ENCODE data around the gene GPR3.

The GPR3 gene

DNA sequence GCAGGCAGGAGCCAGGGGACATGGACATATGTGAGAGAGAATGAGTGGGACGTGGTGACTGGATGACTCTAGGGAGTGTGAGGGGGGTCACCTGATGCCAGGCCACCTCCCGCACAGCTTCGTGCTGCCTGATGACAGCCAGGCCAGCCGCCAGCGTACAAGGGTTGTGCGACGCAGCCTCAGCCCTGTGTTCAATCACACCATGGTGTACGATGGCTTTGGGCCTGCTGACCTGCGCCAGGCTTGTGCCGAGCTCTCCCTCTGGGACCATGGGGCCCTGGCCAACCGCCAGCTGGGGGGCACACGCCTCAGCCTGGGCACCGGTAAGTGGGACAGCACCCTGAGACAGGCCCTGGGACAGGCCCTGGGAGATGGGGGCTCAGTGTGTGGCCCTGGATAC is 39.3 kb upstream of the GPR3 start:
- no peak for DNase-seq (ENCODE audit: low read depth in 1 of 2, low spot score in 1 of 2)
- H3K4me3 ChIP-seq (replicated peaks; ENCODE audit: insufficient read depth, low read length), result no peak overlapping the region

DNA sequence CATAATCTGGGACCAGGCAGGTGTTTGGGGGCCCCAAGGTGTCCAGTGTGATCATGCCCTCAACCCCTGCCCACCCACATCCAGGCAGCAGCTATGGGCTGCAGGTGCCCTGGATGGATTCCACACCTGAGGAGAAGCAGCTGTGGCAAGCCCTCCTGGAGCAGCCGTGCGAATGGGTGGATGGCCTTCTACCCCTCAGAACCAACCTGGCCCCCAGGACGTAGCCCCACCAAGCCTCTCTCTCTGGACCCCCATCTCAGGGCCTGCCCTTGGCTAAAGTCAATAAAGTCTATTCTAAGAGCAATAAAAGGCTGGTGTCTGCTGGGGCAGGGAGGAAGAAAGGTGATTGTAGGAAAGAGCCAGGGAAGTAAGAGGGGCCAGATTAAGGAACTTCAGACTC is 38.8 kb upstream of the GPR3 start:
- H3K27ac ChIP-seq (replicated peaks), result no peak overlapping the region
- DNase-seq (ENCODE audit: low read depth in 1 of 2, low spot score in 1 of 2), result no peak
- TF ChIP-seq, protein P1, sequence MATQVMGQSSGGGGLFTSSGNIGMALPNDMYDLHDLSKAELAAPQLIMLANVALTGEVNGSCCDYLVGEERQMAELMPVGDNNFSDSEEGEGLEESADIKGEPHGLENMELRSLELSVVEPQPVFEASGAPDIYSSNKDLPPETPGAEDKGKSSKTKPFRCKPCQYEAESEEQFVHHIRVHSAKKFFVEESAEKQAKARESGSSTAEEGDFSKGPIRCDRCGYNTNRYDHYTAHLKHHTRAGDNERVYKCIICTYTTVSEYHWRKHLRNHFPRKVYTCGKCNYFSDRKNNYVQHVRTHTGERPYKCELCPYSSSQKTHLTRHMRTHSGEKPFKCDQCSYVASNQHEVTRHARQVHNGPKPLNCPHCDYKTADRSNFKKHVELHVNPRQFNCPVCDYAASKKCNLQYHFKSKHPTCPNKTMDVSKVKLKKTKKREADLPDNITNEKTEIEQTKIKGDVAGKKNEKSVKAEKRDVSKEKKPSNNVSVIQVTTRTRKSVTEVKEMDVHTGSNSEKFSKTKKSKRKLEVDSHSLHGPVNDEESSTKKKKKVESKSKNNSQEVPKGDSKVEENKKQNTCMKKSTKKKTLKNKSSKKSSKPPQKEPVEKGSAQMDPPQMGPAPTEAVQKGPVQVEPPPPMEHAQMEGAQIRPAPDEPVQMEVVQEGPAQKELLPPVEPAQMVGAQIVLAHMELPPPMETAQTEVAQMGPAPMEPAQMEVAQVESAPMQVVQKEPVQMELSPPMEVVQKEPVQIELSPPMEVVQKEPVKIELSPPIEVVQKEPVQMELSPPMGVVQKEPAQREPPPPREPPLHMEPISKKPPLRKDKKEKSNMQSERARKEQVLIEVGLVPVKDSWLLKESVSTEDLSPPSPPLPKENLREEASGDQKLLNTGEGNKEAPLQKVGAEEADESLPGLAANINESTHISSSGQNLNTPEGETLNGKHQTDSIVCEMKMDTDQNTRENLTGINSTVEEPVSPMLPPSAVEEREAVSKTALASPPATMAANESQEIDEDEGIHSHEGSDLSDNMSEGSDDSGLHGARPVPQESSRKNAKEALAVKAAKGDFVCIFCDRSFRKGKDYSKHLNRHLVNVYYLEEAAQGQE (IDR thresholded peaks at IDR 0.05; ENCODE audit: insufficient replicate concordance, low read depth), result no peak
- no peak for TF ChIP-seq GABPA (IDR thresholded peaks at IDR 0.05; ENCODE audit: low read depth)
- TF ChIP-seq, protein P2, sequence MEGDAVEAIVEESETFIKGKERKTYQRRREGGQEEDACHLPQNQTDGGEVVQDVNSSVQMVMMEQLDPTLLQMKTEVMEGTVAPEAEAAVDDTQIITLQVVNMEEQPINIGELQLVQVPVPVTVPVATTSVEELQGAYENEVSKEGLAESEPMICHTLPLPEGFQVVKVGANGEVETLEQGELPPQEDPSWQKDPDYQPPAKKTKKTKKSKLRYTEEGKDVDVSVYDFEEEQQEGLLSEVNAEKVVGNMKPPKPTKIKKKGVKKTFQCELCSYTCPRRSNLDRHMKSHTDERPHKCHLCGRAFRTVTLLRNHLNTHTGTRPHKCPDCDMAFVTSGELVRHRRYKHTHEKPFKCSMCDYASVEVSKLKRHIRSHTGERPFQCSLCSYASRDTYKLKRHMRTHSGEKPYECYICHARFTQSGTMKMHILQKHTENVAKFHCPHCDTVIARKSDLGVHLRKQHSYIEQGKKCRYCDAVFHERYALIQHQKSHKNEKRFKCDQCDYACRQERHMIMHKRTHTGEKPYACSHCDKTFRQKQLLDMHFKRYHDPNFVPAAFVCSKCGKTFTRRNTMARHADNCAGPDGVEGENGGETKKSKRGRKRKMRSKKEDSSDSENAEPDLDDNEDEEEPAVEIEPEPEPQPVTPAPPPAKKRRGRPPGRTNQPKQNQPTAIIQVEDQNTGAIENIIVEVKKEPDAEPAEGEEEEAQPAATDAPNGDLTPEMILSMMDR (IDR thresholded peaks at IDR 0.05; ENCODE audit: insufficient read depth, low read length), result no peak
- no peak for TF ChIP-seq SPI1 (IDR thresholded peaks at IDR 0.05; ENCODE audit: borderline replicate concordance, low read depth)
- TF ChIP-seq POLR2AphosphoS5 (IDR thresholded peaks at IDR 0.05; ENCODE audit: low read depth), result no peak; the same call in 1 of the 2 replicates
- no peaks in the 10 kb centered on the region for H3K27me3 ChIP-seq (ENCODE audit: insufficient read depth, poor library complexity, severe bottlenecking)
- H3K4me3 ChIP-seq (replicated peaks; ENCODE audit: insufficient read depth, low read length), result no peak overlapping the region

More for the DNA sequence above, 39.3 kb upstream of the GPR3 start:
- no peaks in the 10 kb centered on the region for H3K27me3 ChIP-seq (ENCODE audit: insufficient read depth, poor library complexity, severe bottlenecking)
- no peak overlapping the region for H3K27ac ChIP-seq (replicated peaks)
- TF ChIP-seq POLR2AphosphoS5 (IDR thresholded peaks at IDR 0.05; ENCODE audit: low read depth), result 0 out of 2 replicates have a peak, but pooled peaks have one; percentile 25
- no peak for TF ChIP-seq SPI1 (IDR thresholded peaks at IDR 0.05; ENCODE audit: borderline replicate concordance, low read depth)

DNA sequence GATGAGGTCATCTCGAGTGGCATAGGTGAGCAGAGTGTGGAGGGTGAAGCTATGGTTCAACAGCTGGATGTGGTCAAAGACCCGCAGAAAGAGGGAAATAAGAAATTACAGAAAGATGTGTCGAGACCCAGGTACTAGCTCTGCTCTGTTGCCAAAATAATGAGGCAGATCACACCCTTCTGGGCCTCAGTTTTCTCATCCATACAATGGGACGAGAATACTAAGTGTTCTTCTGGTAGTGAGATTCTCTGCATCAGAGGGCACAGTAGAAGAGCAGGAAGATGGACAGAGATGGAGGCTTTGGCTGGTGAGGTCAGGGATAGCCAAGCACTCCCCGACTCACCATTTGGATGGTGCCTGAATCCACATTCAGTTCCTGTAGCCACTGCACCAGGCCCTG is 36.7 kb upstream of the GPR3 start:
- H3K27me3 ChIP-seq (ENCODE audit: insufficient read depth, poor library complexity, severe bottlenecking), result peaks cover 6% of the 10 kb centered on the region
- no peak overlapping the region for H3K27ac ChIP-seq (replicated peaks)
- no peak overlapping the region for H3K4me3 ChIP-seq (replicated peaks; ENCODE audit: insufficient read depth, low read length)
- DNase-seq (ENCODE audit: low read depth in 1 of 2, low spot score in 1 of 2), result no peak
- TF ChIP-seq POLR2AphosphoS5 (IDR thresholded peaks at IDR 0.05; ENCODE audit: low read depth), result 0 out of 2 replicates have a peak, but pooled peaks have one; percentile 11
- TF ChIP-seq GABPA (IDR thresholded peaks at IDR 0.05; ENCODE audit: low read depth), result no peak
- TF ChIP-seq, protein P2 (IDR thresholded peaks at IDR 0.05; ENCODE audit: insufficient read depth, low read length), result no peak

DNA sequence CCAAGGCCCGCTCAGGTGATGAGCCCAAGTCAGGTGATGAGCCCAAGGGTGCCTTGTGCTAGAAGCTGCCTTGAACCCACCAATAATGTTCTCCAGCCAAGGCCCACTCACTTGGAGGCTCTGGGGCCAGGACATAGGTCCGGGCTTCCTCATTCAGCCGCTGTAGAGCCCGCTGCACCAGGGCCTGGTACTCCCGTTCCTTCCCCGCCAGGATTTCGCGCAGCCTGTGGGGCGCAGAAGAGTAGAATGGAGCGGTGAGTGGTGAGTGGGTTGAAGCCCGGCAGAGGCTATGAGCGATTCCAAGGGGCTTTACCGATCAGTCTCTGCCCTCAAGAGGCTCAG is 36.2 kb upstream of the GPR3 start:
- no peak overlapping the region for H3K4me3 ChIP-seq (replicated peaks; ENCODE audit: insufficient read depth, low read length)
- peak in 1 of 2 experiments; percentile 53 for DNase-seq (ENCODE audit: low read depth in 1 of 2, low spot score in 1 of 2)
- no peak overlapping the region; the same call in 1 of the 2 replicates for H3K27ac ChIP-seq (replicated peaks)
- peaks cover 6% of the 10 kb centered on the region for H3K27me3 ChIP-seq (ENCODE audit: insufficient read depth, poor library complexity, severe bottlenecking)
- TF ChIP-seq, protein P2 (IDR thresholded peaks at IDR 0.05; ENCODE audit: insufficient read depth, low read length), result no peak
- TF ChIP-seq SPI1 (IDR thresholded peaks at IDR 0.05; ENCODE audit: borderline replicate concordance, low read depth), result no peak
- TF ChIP-seq POLR2AphosphoS5 (IDR thresholded peaks at IDR 0.05; ENCODE audit: low read depth), result no peak
- TF ChIP-seq, protein P1 (IDR thresholded peaks at IDR 0.05; ENCODE audit: insufficient replicate concordance, low read depth), result no peak
- TF ChIP-seq GABPA (IDR thresholded peaks at IDR 0.05; ENCODE audit: low read depth), result no peak
